ENCODE data around the gene FAM110D. TPM values are rescaled to one million over a fixed set of nuclear protein-coding genes. Genes with fewer than 3 reads are reported as not detected.

FAM110D gene
- total RNA-seq, 4 donors from 2014 or later: 0.57 to 9.1 (median 3.2) TPM

GRCh38 chr1:26189331-26189730 is 30.5 kb downstream of the FAM110D start:
- DNase-seq (ENCODE audit: low spot score in 2 of 2): no peak
- TF ChIP-seq CTCF (IDR thresholded peaks at IDR 0.05) (no peak), POLR2A (IDR thresholded peaks at IDR 0.05) (no peak)
- no peak overlapping the region for H3K4me3 ChIP-seq (ENCODE audit: low read depth, poor library complexity, severe bottlenecking)
- WGBS, 2 donors: 81 to 84% methylated on average over 6 of the region's 6 CpGs
- intact Hi-C loops (cut with DNase I; ENCODE audit: low total_unique reads): no loop called here

- no peak overlapping the region for H3K4me3 ChIP-seq (ENCODE audit: low read depth, poor library complexity, severe bottlenecking)
- TF ChIP-seq POLR2A (IDR thresholded peaks at IDR 0.05) (no peak), CTCF (IDR thresholded peaks at IDR 0.05) (no peak)
- 81 to 86% methylated on average over 7 of the region's 7 CpGs for WGBS, 2 donors
- intact Hi-C loops (cut with DNase I; ENCODE audit: low total_unique reads): no loop called here
- DNase-seq (ENCODE audit: low spot score in 2 of 2): no peak
These were observed 30.9 kb downstream of the FAM110D start for GRCh38 chr1:26189751-26190275.

- TF ChIP-seq CTCF (IDR thresholded peaks at IDR 0.05) (no peak), POLR2A (IDR thresholded peaks at IDR 0.05) (no peak)
- DNase-seq (ENCODE audit: low spot score in 2 of 2): no peak
- intact Hi-C loops (cut with DNase I; ENCODE audit: low total_unique reads): no loop called here
- no peak within 1 kb of the TSS for H3K4me3 ChIP-seq (ENCODE audit: low read depth, poor library complexity, severe bottlenecking)
- WGBS, 2 donors: 48 to 56% methylated on average over 16 of the region's 16 CpGs
These were observed 31.6 kb downstream of the FAM110D start, which contains the start of gene CATSPER4 for GRCh38 chr1:26190373-26190987. TSS of gene CATSPER4 (plus strand) at chr1:26190602. CDS start at chr1:26190628, 26 bp downstream.

GRCh38 chr1:26191739-26192138 is 32.9 kb downstream of the FAM110D start:
- 60 to 61% methylated on average over 3 of the region's 3 CpGs for WGBS, 2 donors
- no peak overlapping the region for H3K4me3 ChIP-seq (ENCODE audit: low read depth, poor library complexity, severe bottlenecking)
- intact Hi-C loops (cut with DNase I; ENCODE audit: low total_unique reads): no loop called here
- DNase-seq (ENCODE audit: low spot score in 2 of 2): no peak
- TF ChIP-seq CTCF (IDR thresholded peaks at IDR 0.05): no peak
- TF ChIP-seq POLR2A (IDR thresholded peaks at IDR 0.05): no peak

- no peak for DNase-seq (ENCODE audit: low spot score in 2 of 2)
- TF ChIP-seq POLR2A (IDR thresholded peaks at IDR 0.05) (no peak), CTCF (IDR thresholded peaks at IDR 0.05) (no peak)
- H3K4me3 ChIP-seq (ENCODE audit: low read depth, poor library complexity, severe bottlenecking): no peak overlapping the region
- intact Hi-C loops (cut with DNase I; ENCODE audit: low total_unique reads): no loop called here
- WGBS, 2 donors: 72 to 95% methylated on average over 3 of the region's 3 CpGs
These were observed 36.9 kb downstream of the FAM110D start for GRCh38 chr1:26195805-26196204.

GRCh38 chr1:26197301-26197700 is 38.4 kb downstream of the FAM110D start:
- intact Hi-C loops (cut with DNase I; ENCODE audit: low total_unique reads): no loop called here
- no peak overlapping the region for H3K4me3 ChIP-seq (ENCODE audit: low read depth, poor library complexity, severe bottlenecking)
- 90 to 91% methylated on average over 3 of the region's 3 CpGs for WGBS, 2 donors
- no peak for TF ChIP-seq POLR2A (IDR thresholded peaks at IDR 0.05)
- no peak for TF ChIP-seq CTCF (IDR thresholded peaks at IDR 0.05)
- no peak for DNase-seq (ENCODE audit: low spot score in 2 of 2)

Data from lower leg skin (tissue), 4 donors.